Naive B cell (primary cell): ENCODE measurements around the gene OR7A10. TPM values are rescaled to one million over a fixed set of nuclear protein-coding genes. Genes with fewer than 3 reads are reported as not detected.
A peak's percentile ranks its signal among the peaks of the same experiment; 100 is the strongest.
"Not testable (repeated sequence)": the region's sequence is repeated elsewhere in the genome, so short reads cannot be mapped to it uniquely, and the experiment has no call there.

Experiments
- ATAC-seq, 2 donors: fragments of 150-1000 bp; cut with Tn5 transposase; 2 replicates each; pipeline ENCODE4 v1.10.0; 2021; ENCODE audit warnings: low read depth in 2 of 2, mild to moderate bottlenecking in 2 of 2, moderate library complexity in 2 of 2
- DNase-seq: peaks from one replicate; pipeline ENCODE4 v3.0.0; 2022
- H3K27ac Mint-ChIP-seq, 6 donors: one replicate each; pipeline ENCODE4 v1.8.0; 2020 to 2022; ENCODE audit warnings: mild to moderate bottlenecking in 6 of 6, mixed read lengths in 6 of 6, moderate library complexity in 5 of 6, inconsistent platforms in 2 of 6
- H3K27me3 Mint-ChIP-seq, 3 donors: one replicate each; pipeline ENCODE4 v1.8.0; 2021 to 2022; ENCODE audit warnings: mixed read lengths in 3 of 3, mild to moderate bottlenecking in 1 of 3
- H3K36me3 Mint-ChIP-seq, 2 donors: one replicate each; pipeline ENCODE4 v1.8.0; 2020 to 2022; ENCODE audit warnings: mixed read lengths in 2 of 2, inconsistent platforms in 1 of 2, mild to moderate bottlenecking in 1 of 2
- H3K4me1 Mint-ChIP-seq, 3 donors: one replicate each; pipeline ENCODE4 v1.8.0; 2020 to 2022; ENCODE audit warnings: mixed read lengths in 3 of 3, inconsistent platforms in 1 of 3, mild to moderate bottlenecking in 1 of 3, moderate library complexity in 1 of 3
- H3K4me3 Mint-ChIP-seq, 8 donors: one replicate each; pipeline ENCODE4 v1.8.0; 2020 to 2022; ENCODE audit warnings: mild to moderate bottlenecking in 8 of 8, mixed read lengths in 8 of 8, moderate library complexity in 8 of 8, inconsistent platforms in 2 of 8
- H3K9me3 Mint-ChIP-seq, 7 donors: one replicate each; pipeline ENCODE4 v1.8.0; 2020 to 2022; ENCODE audit warnings: mixed read lengths in 7 of 7, mild to moderate bottlenecking in 5 of 7, inconsistent platforms in 2 of 7, moderate library complexity in 1 of 7
- polyA plus RNA-seq, 6 donors: library from polyadenylated mRNA; unstranded; fragments of 300-500 nt; fragmentation: Illumina TruSeq; gene quantifications; one replicate each; pipeline ENCODE4 v1.2.3, GENCODE V29; 2021; ENCODE audit warnings: low read depth in 6 of 6

The OR7A10 gene
- polyA plus RNA-seq, 6 donors from 2014 or later = not detected

- H3K4me1 Mint-ChIP-seq = no peaks in the 10 kb centered on the region
- H3K9me3 Mint-ChIP-seq = peaks cover 0 to 2% (median 0%) of the 10 kb centered on the region in 7 donors
- H3K36me3 Mint-ChIP-seq = no peaks in the 10 kb centered on the region
- DNase-seq = no peak
- peaks cover 7 to 11% (median 9%) of the 10 kb centered on the region in 3 donors for H3K27me3 Mint-ChIP-seq
- peak in 1 of 2 donors; percentile 50 for ATAC-seq
- H3K27ac Mint-ChIP-seq = peak overlapping the region in 1 of 6 donors; percentile 71
- H3K4me3 Mint-ChIP-seq = no peak overlapping the region
Observed at GRCh38 chr19:14821937-14822336, 26.8 kb downstream of the OR7A10 start.

- peaks cover 0 to 9% (median 0%) of the 10 kb centered on the region in 3 donors for H3K27me3 Mint-ChIP-seq
- no peak overlapping the region for H3K27ac Mint-ChIP-seq
- no peaks in the 10 kb centered on the region for H3K4me1 Mint-ChIP-seq
- no peak overlapping the region for H3K4me3 Mint-ChIP-seq
- no peaks in the 10 kb centered on the region for H3K36me3 Mint-ChIP-seq
- DNase-seq = no peak
- H3K9me3 Mint-ChIP-seq = peaks cover 0 to 5% (median 0%) of the 10 kb centered on the region in 7 donors
- ATAC-seq = no peak
Observed at GRCh38 chr19:14818588-14818987, 30.1 kb downstream of the OR7A10 start.

- DNase-seq (no peak), ATAC-seq (no peak)
- no peaks in the 10 kb centered on the region for H3K36me3 Mint-ChIP-seq
- H3K9me3 Mint-ChIP-seq = peaks cover 0 to 5% (median 0%) of the 10 kb centered on the region in 7 donors
- no peaks in the 10 kb centered on the region for H3K4me1 Mint-ChIP-seq
- no peak overlapping the region for H3K27ac Mint-ChIP-seq
- H3K27me3 Mint-ChIP-seq = peaks cover 0 to 9% (median 0%) of the 10 kb centered on the region in 3 donors
- H3K4me3 Mint-ChIP-seq = no peak overlapping the region
Observed at GRCh38 chr19:14817052-14817451, 31.7 kb downstream of the OR7A10 start.

GRCh38 chr19:14814982-14815652 lies 33.6 kb downstream of the OR7A10 start:
- no peak for DNase-seq
- no peak overlapping the region for H3K27ac Mint-ChIP-seq
- ATAC-seq = no peak
- H3K9me3 Mint-ChIP-seq = peaks cover 0 to 5% (median 0%) of the 10 kb centered on the region in 7 donors
- H3K4me3 Mint-ChIP-seq = no peak overlapping the region
- H3K27me3 Mint-ChIP-seq = peaks cover 0 to 4% (median 0%) of the 10 kb centered on the region in 3 donors
- no peaks in the 10 kb centered on the region for H3K36me3 Mint-ChIP-seq
- H3K4me1 Mint-ChIP-seq = no peaks in the 10 kb centered on the region

- H3K4me3 Mint-ChIP-seq = no peak overlapping the region
- ATAC-seq (no peak), DNase-seq (no peak)
- no peaks in the 10 kb centered on the region for H3K27me3 Mint-ChIP-seq
- H3K9me3 Mint-ChIP-seq = no peaks in the 10 kb centered on the region
- H3K4me1 Mint-ChIP-seq = peaks cover 0 to 6% (median 5%) of the 10 kb centered on the region in 3 donors
- H3K36me3 Mint-ChIP-seq = no peaks in the 10 kb centered on the region
- peak overlapping the region in 3 of 6 donors; percentile 6 to 29 (median 7) for H3K27ac Mint-ChIP-seq
Observed at GRCh38 chr19:14809272-14810057, 39.3 kb downstream of the OR7A10 start.

- no peak for DNase-seq
- H3K27ac Mint-ChIP-seq = peak overlapping the region in 1 of 6 donors; percentile 74
- no peak overlapping the region for H3K4me3 Mint-ChIP-seq
- peaks cover 0 to 6% (median 5%) of the 10 kb centered on the region in 3 donors for H3K4me1 Mint-ChIP-seq
- H3K36me3 Mint-ChIP-seq = no peaks in the 10 kb centered on the region
- ATAC-seq = no peak
- H3K27me3 Mint-ChIP-seq = peaks cover 0 to 17% (median 5%) of the 10 kb centered on the region in 3 donors
- no peaks in the 10 kb centered on the region for H3K9me3 Mint-ChIP-seq
Observed at GRCh38 chr19:14804765-14805164, 44.0 kb downstream of the OR7A10 start.

GRCh38 chr19:14798760-14799159 lies 50.0 kb downstream of the OR7A10 start:
- peaks cover 14 to 41% (median 16%) of the 10 kb centered on the region in 3 donors for H3K27me3 Mint-ChIP-seq
- no peaks in the 10 kb centered on the region for H3K4me1 Mint-ChIP-seq
- H3K4me3 Mint-ChIP-seq = no peak overlapping the region
- no peak overlapping the region for H3K27ac Mint-ChIP-seq
- H3K9me3 Mint-ChIP-seq = no peaks in the 10 kb centered on the region
- ATAC-seq = no peak
- no peak for DNase-seq
- H3K36me3 Mint-ChIP-seq = no peaks in the 10 kb centered on the region

GRCh38 chr19:14796021-14796420 lies 52.7 kb downstream of the OR7A10 start:
- H3K27ac Mint-ChIP-seq = no peak overlapping the region
- H3K4me1 Mint-ChIP-seq = no peaks in the 10 kb centered on the region
- ATAC-seq (no peak), DNase-seq (no peak)
- peaks cover 0 to 3% (median 0%) of the 10 kb centered on the region in 7 donors for H3K9me3 Mint-ChIP-seq
- H3K4me3 Mint-ChIP-seq = no peak overlapping the region
- H3K27me3 Mint-ChIP-seq = peaks cover 9 to 33% (median 16%) of the 10 kb centered on the region in 3 donors
- H3K36me3 Mint-ChIP-seq = no peaks in the 10 kb centered on the region

GRCh38 chr19:14795078-14795721 lies 53.5 kb downstream of the OR7A10 start:
- Mint-ChIP-seq H3K27me3 (peaks cover 9 to 29% (median 16%) of the 10 kb centered on the region in 3 donors), H3K4me1 (no peaks in the 10 kb centered on the region), H3K36me3 (no peaks in the 10 kb centered on the region), H3K27ac (no peak overlapping the region), H3K4me3 (no peak overlapping the region), H3K9me3 (peaks cover 0 to 3% (median 0%) of the 10 kb centered on the region in 7 donors)
- DNase-seq (no peak), ATAC-seq (no peak)

- H3K4me1 Mint-ChIP-seq, H3K4me3 Mint-ChIP-seq, H3K27ac Mint-ChIP-seq, DNase-seq, H3K9me3 Mint-ChIP-seq, ATAC-seq, H3K36me3 Mint-ChIP-seq: not testable (repeated sequence)
- H3K27me3 Mint-ChIP-seq = peaks cover 0 to 11% (median 6%) of the 10 kb centered on the region in 3 donors
Observed at GRCh38 chr19:14792250-14792649, 56.5 kb downstream of the OR7A10 start.

Other genes with a start within 250 kb of the OR7A10 start
- 1 to 10 TPM in 1 of 6 donors, under 1 TPM in 1, not detected in 4; 0.17 to 1.2 TPM for gene ADGRE3, start 174.1 kb downstream of the OR7A10 start, polyA plus RNA-seq
- 10 to 100 TPM in 4 of 6 donors, 1 to 10 TPM in 2; 8.6 to 18.1 (median 11.0) TPM for gene ZNF333, start 158.9 kb downstream of the OR7A10 start, polyA plus RNA-seq
- gene ADGRE2, start 70.4 kb downstream of the OR7A10 start, polyA plus RNA-seq = under 1 TPM in 3 of 6 donors, not detected in 3; 0.13 to 0.51 (median 0.35) TPM
- not detected for gene OR7A5, start 13.7 kb downstream of the OR7A10 start, polyA plus RNA-seq
- gene OR7C1, start 13.7 kb downstream of the OR7A10 start, polyA plus RNA-seq = not detected
- not detected for gene OR7A17, start 37.2 kb upstream of the OR7A10 start, polyA plus RNA-seq
- not detected for gene OR7C2, start 92.6 kb upstream of the OR7A10 start, polyA plus RNA-seq
- gene SLC1A6, start 130.9 kb upstream of the OR7A10 start, polyA plus RNA-seq = under 1 TPM in 2 of 6 donors, not detected in 4; 0.18 to 0.84 TPM
- not detected for gene CASP14, start 200.6 kb upstream of the OR7A10 start, polyA plus RNA-seq
- gene OR1I1, start 233.3 kb upstream of the OR7A10 start, polyA plus RNA-seq = not detected